GM12801 (cell line): Measurements from ENCODE around the gene EDN1.

Experiments
- TF ChIP-seq, protein P1 (sequence below): IDR thresholded peaks from one replicate; pipeline ENCODE4 v1.5.1; 2011; ENCODE audit warnings: control low read depth; ENCODE audit not compliant: insufficient read length; ENCODE audit errors: extremely low read depth

The EDN1 gene

DNA sequence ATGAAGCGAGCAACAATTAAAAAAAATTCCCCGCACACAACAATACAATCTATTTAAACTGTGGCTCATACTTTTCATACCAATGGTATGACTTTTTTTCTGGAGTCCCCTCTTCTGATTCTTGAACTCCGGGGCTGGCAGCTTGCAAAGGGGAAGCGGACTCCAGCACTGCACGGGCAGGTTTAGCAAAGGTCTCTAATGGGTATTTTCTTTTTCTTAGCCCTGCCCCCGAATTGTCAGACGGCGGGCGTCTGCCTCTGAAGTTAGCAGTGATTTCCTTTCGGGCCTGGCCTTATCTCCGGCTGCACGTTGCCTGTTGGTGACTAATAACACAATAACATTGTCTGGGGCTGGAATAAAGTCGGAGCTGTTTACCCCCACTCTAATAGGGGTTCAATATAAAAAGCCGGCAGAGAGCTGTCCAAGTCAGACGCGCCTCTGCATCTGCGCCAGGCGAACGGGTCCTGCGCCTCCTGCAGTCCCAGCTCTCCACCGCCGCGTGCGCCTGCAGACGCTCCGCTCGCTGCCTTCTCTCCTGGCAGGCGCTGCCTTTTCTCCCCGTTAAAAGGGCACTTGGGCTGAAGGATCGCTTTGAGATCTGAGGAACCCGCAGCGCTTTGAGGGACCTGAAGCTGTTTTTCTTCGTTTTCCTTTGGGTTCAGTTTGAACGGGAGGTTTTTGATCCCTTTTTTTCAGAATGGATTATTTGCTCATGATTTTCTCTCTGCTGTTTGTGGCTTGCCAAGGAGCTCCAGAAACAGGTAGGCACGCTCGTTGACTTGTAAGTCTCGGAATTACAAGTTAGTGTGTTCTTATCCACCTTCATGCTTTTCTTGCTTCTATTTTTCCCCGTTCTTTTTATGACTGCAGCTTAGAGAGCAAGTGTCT, at the start of gene EDN1:
Gene EDN1 (plus strand): TSS at position 429 of the 888 bp plus-strand sequence. CDS start 269 bp downstream, at position 698.
- TF ChIP-seq, protein P1, sequence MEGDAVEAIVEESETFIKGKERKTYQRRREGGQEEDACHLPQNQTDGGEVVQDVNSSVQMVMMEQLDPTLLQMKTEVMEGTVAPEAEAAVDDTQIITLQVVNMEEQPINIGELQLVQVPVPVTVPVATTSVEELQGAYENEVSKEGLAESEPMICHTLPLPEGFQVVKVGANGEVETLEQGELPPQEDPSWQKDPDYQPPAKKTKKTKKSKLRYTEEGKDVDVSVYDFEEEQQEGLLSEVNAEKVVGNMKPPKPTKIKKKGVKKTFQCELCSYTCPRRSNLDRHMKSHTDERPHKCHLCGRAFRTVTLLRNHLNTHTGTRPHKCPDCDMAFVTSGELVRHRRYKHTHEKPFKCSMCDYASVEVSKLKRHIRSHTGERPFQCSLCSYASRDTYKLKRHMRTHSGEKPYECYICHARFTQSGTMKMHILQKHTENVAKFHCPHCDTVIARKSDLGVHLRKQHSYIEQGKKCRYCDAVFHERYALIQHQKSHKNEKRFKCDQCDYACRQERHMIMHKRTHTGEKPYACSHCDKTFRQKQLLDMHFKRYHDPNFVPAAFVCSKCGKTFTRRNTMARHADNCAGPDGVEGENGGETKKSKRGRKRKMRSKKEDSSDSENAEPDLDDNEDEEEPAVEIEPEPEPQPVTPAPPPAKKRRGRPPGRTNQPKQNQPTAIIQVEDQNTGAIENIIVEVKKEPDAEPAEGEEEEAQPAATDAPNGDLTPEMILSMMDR, result no peak

GRCh38 chr6:12241493-12242175, 48.5 kb upstream of the EDN1 start:
- TF ChIP-seq, protein P1, result no peak

- TF ChIP-seq, protein P1, result no peak
Observed at GRCh38 chr6:12243169-12243568, 47.0 kb upstream of the EDN1 start.

- TF ChIP-seq, protein P1, result no peak
Observed at GRCh38 chr6:12245360-12245759, 44.8 kb upstream of the EDN1 start.

- TF ChIP-seq, protein P1, result no peak
Observed at GRCh38 chr6:12245763-12246718, 44.1 kb upstream of the EDN1 start.

DNA sequence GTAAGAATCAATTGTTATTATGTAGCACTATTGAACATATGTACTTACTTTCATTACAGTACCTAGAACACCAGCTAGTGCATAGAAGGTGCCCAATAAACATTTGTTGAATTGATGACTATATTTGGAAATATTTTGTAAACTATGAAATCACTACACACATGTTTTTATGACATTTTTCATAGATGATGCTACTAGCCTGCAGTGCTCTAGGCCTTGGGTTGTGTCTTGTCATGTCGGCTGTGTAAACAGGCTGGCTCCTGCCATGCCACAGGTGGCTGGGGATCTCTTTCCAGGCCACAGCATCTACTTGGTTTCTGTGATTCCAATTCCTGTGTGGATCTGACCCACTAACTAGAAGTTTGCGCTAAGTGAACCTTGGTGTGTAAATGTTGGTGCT, 43.3 kb upstream of the EDN1 start:
- TF ChIP-seq, protein P1, result no peak
